PC-9 (cell line): ENCODE data around the gene ICAM2. TPM values are rescaled to one million over a fixed set of nuclear protein-coding genes. Genes with fewer than 3 reads are reported as not detected.

ENCODE experiments used
- BruUV-seq: library from RNA; stranded (reverse); fragments of 400-500 nt; replicated peaks from 2 replicates; lab custom pipeline; 2021; lab: Mats Ljungman, UMichigan
- CTCF ChIA-PET: fragments of 300-600 bp; sonication (Branson Sonifier 250); formaldehyde crosslinking; loops from one replicate; lab custom pipeline; 2022; ENCODE audit warnings: antibody characterized with exemption; lab: Charles Lee
- POLR2A ChIA-PET: fragments of 300-600 bp; sonication (Branson Sonifier 250); formaldehyde crosslinking; loops from one replicate; lab custom pipeline; 2022; ENCODE audit warnings: antibody characterized with exemption; ENCODE audit not compliant: unreplicated experiment; lab: Charles Lee
- DNase-seq, 2 experiments: peaks; one replicate each; pipeline versions ENCODE4 v3.0.0 to v3.0.0-alpha.2; 2015 to 2022; ENCODE audit warnings: mixed read lengths in 1 of 2
- H2AFZ ChIP-seq: fragments of 200-600 bp; sonication (generic); 2 replicates; pipeline ENCODE4 v1.8.1; 2017; ENCODE audit warnings: antibody characterized with exemption
- H3F3A ChIP-seq: fragments of 200-600 bp; sonication (generic); 2 replicates; pipeline ENCODE4 v1.8.1; 2017; ENCODE audit warnings: antibody characterized with exemption, mild to moderate bottlenecking, low read depth; ENCODE audit not compliant: insufficient read depth
- H3K27ac ChIP-seq: fragments of 200-600 bp; sonication (generic); 2 replicates; pipeline ENCODE4 v1.6.1; 2016; ENCODE audit warnings: mixed run types
- H3K27me3 ChIP-seq: fragments of 200-600 bp; sonication (generic); 2 replicates; pipeline ENCODE4 v1.6.1; 2016; ENCODE audit warnings: low read depth, mixed run types; ENCODE audit not compliant: insufficient read depth
- H3K36me3 ChIP-seq: fragments of 200-600 bp; sonication (generic); 2 replicates; pipeline ENCODE4 v1.6.1; 2016; ENCODE audit warnings: low read depth, mixed run types
- H3K4me1 ChIP-seq: fragments of 200-600 bp; sonication (generic); replicated peaks from 2 replicates; pipeline ENCODE4 v1.6.1; 2016; ENCODE audit warnings: mixed run types; ENCODE audit not compliant: insufficient read depth
- H3K4me2 ChIP-seq: fragments of 200-600 bp; sonication (generic); 2 replicates; pipeline ENCODE4 v1.6.1; 2017; ENCODE audit warnings: mixed run types
- H3K4me3 ChIP-seq: fragments of 200-600 bp; sonication (generic); 2 replicates; pipeline ENCODE4 v1.6.1; 2016; ENCODE audit warnings: mixed run types
- H3K79me2 ChIP-seq: fragments of 200-600 bp; sonication (generic); 2 replicates; pipeline ENCODE4 v1.6.1; 2017; ENCODE audit warnings: low read depth, mixed run types
- H3K9me2 ChIP-seq: fragments of 200-600 bp; sonication (generic); 2 replicates; pipeline ENCODE4 v1.8.1; 2017; ENCODE audit warnings: mild to moderate bottlenecking; ENCODE audit not compliant: insufficient read depth
- H3K9me3 ChIP-seq: fragments of 200-600 bp; sonication (generic); 2 replicates; pipeline ENCODE4 v1.8.1; 2016; ENCODE audit warnings: low read depth; ENCODE audit not compliant: insufficient read depth
- H4K20me1 ChIP-seq: fragments of 200-600 bp; sonication (generic); 2 replicates; pipeline ENCODE4 v1.8.1; 2017; ENCODE audit not compliant: insufficient read depth
- EZH2 ChIP-seq: fragments of 200-600 bp; sonication (generic); IDR thresholded peaks from 2 replicates; pipeline ENCODE4 v1.8.0; 2017; ENCODE audit warnings: antibody characterized with exemption, low read depth
- intact Hi-C: fragments of 100-400 bp; cut with micrococcal nuclease; formaldehyde crosslinking; loops from one replicate; pipeline ENCODE4 v1.10.0; 2022; ENCODE audit not compliant: unreplicated experiment
- total RNA-seq: library from RNA; stranded (reverse); gene quantifications from 2 replicates; pipeline ENCODE4 v1.2.3, GENCODE V29; 2021
- TF ChIP-seq, protein P1 (sequence below): fragments of 200-600 bp; sonication (generic); conservative IDR thresholded peaks from 2 replicates; pipeline ENCODE4 v1.6.1; 2017; ENCODE audit warnings: mixed run types, antibody characterized with exemption, mild to moderate bottlenecking, moderate library complexity

Gene ICAM2
- total RNA-seq, 1 experiment from 2014 or later = 7.8 TPM

DNA sequence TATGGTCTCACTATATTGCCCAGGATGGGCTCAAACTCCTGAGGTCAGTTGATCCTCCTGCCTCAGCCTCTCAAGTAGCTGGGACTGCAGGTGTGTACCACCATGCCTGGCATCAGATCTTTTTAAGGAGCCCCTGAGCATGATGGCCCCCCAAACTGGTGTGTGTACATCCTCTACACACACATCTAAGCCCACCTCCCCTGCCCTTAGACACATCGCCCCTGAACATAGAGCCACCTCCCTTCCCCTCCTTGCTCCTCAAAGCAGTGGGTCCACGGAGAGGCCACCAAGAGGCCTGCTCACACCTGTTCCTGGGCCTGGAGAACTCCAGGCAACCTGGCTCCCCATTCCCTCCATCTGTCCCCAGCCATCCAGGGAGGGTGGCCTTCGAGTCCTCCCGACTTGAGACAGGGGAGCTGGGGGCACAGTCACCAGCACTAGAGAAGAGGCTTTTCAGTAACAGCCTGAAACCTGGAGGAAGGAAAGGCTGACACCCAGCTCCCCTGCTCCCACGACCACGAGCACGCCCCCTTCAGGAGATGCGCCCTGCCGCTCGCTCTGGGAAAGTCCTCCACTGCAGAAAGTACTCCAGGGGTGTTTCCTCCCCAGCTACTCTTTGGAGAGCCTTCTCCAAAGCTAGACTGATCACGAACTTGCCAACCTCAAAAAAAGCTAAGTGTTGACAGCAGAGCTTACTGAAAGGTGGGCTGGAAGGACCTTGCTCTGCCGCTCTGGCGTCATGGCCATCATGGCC, 34.9 kb downstream of the ICAM2 start:
- intact Hi-C loops = loop anchor here (5.0 kb wide), 1 partner anchor 33 kb away; no protein-coding TSS in a partner anchor
- no TSS peak for BruUV-seq
- H4K20me1 ChIP-seq = no peaks in the 10 kb centered on the region
- no peak overlapping the region for H3K4me3 ChIP-seq
- ChIA-PET POLR2A (no interaction called here), CTCF (interaction anchor here (0.6 to 1.5 kb wide), 3 partner anchors 11 to 1384 kb away, joined by 3 to 4 read pairs (median 3); no protein-coding TSS in a partner anchor)
- peaks cover 4% of the 10 kb centered on the region; the same call in 1 of the 2 replicates for H3K4me1 ChIP-seq
- H3F3A ChIP-seq = no peaks in the 10 kb centered on the region
- 0 out of 2 replicates have a peak, but pooled peaks cover 1% of the 10 kb centered on the region for H3K27me3 ChIP-seq
- H3K79me2 ChIP-seq = no peaks in the 10 kb centered on the region
- no peak for DNase-seq
- no peak overlapping the region for H2AFZ ChIP-seq
- no peaks in the 10 kb centered on the region for H3K9me3 ChIP-seq
- H3K9me2 ChIP-seq = no peaks in the 10 kb centered on the region
- H3K36me3 ChIP-seq = no peaks in the 10 kb centered on the region
- H3K4me2 ChIP-seq = no peak overlapping the region
- no peak overlapping the region for H3K27ac ChIP-seq
- TF ChIP-seq, protein P1, sequence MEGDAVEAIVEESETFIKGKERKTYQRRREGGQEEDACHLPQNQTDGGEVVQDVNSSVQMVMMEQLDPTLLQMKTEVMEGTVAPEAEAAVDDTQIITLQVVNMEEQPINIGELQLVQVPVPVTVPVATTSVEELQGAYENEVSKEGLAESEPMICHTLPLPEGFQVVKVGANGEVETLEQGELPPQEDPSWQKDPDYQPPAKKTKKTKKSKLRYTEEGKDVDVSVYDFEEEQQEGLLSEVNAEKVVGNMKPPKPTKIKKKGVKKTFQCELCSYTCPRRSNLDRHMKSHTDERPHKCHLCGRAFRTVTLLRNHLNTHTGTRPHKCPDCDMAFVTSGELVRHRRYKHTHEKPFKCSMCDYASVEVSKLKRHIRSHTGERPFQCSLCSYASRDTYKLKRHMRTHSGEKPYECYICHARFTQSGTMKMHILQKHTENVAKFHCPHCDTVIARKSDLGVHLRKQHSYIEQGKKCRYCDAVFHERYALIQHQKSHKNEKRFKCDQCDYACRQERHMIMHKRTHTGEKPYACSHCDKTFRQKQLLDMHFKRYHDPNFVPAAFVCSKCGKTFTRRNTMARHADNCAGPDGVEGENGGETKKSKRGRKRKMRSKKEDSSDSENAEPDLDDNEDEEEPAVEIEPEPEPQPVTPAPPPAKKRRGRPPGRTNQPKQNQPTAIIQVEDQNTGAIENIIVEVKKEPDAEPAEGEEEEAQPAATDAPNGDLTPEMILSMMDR = no peak
- TF ChIP-seq EZH2 = no peak

GRCh38 chr17:63984651-63985386, 35.6 kb downstream of the ICAM2 start:
- intact Hi-C loops = loop anchor here (5.0 kb wide), 1 partner anchor 33 kb away; no protein-coding TSS in a partner anchor
- ChIA-PET POLR2A (interaction anchor here (0.6 kb wide), 1 partner anchor 39 kb away, joined by 3 read pairs; no protein-coding TSS in a partner anchor), CTCF (interaction anchor here (0.6 to 1.5 kb wide), 3 partner anchors 10 to 1383 kb away, joined by 3 to 4 read pairs (median 3); no protein-coding TSS in a partner anchor)
- Histone ChIP-seq H3F3A (no peaks in the 10 kb centered on the region), H3K27me3 (no peaks in the 10 kb centered on the region), H4K20me1 (no peaks in the 10 kb centered on the region), H3K4me2 (no peak overlapping the region), H3K36me3 (no peaks in the 10 kb centered on the region), H3K4me1 (peaks cover 4% of the 10 kb centered on the region; the same call in 1 of the 2 replicates), H2AFZ (no peak overlapping the region), H3K27ac (no peak overlapping the region), H3K79me2 (no peaks in the 10 kb centered on the region), H3K4me3 (no peak overlapping the region), H3K9me3 (no peaks in the 10 kb centered on the region), H3K9me2 (no peaks in the 10 kb centered on the region)
- BruUV-seq = no TSS peak
- peak; percentile 55 to 63 for DNase-seq
- TF ChIP-seq EZH2 = no peak
- TF ChIP-seq, protein P1 = no peak

GRCh38 chr17:63984236-63984635, 36.2 kb downstream of the ICAM2 start:
- POLR2A ChIA-PET = no interaction called here
- H2AFZ ChIP-seq = no peak overlapping the region

More at GRCh38 chr17:63984236-63984635, 36.2 kb downstream of the ICAM2 start:
- Histone ChIP-seq H3K36me3 (no peaks in the 10 kb centered on the region), H3K9me2 (no peaks in the 10 kb centered on the region), H3F3A (no peaks in the 10 kb centered on the region), H3K4me3 (no peak overlapping the region), H3K27me3 (no peaks in the 10 kb centered on the region), H3K27ac (no peak overlapping the region), H3K4me2 (no peak overlapping the region), H3K79me2 (no peaks in the 10 kb centered on the region), H3K9me3 (no peaks in the 10 kb centered on the region), H3K4me1 (peaks cover 4% of the 10 kb centered on the region; the same call in 1 of the 2 replicates), H4K20me1 (no peaks in the 10 kb centered on the region)
- DNase-seq = no peak
- CTCF ChIA-PET = interaction anchor here (0.5 to 1.5 kb wide), 2 partner anchors 9 to 38 kb away, joined by 4 read pairs; no protein-coding TSS in a partner anchor
- TF ChIP-seq, protein P1 = no peak
- intact Hi-C loops = no loop called here
- BruUV-seq = no TSS peak
